ENCODE measurements around the gene SLC16A10. TPM values are rescaled to one million over a fixed set of nuclear protein-coding genes. Genes with fewer than 3 reads are reported as not detected.
"Not testable (repeated sequence)": the region's sequence is repeated elsewhere in the genome, so short reads cannot be mapped to it uniquely, and the experiment has no call there.

The SLC16A10 gene
- total and polyA plus RNA-seq, 2 experiments from 2014 or later, result not detected

GRCh38 chr6:111254004-111254778 is 166.9 kb downstream of the SLC16A10 start:
- H3K9me3 ChIP-seq (ENCODE audit: low read depth), result no peaks in the 10 kb centered on the region
- H3K4me3 ChIP-seq, result no peak overlapping the region
- 82 to 85% methylated on average over 9 of the region's 9 CpGs for WGBS, 2 experiments (ENCODE audit: low coverage in 1 of 2, low lambda C conversion rate in 2 of 2, missing lambda C conversion rate in 2 of 2)
- no peak overlapping the region for H3K27ac ChIP-seq
- H3K36me3 ChIP-seq (ENCODE audit: low read depth), result no peaks in the 10 kb centered on the region
- no peaks in the 10 kb centered on the region for H4K20me1 ChIP-seq (ENCODE audit: insufficient read depth)
- H2AFZ ChIP-seq, result no peak overlapping the region
- H3K27me3 ChIP-seq (replicated peaks; ENCODE audit: insufficient read depth), result no peaks in the 10 kb centered on the region
- DNase-seq, result no peak
- TF ChIP-seq EZH2 (IDR thresholded peaks at IDR 0.05; ENCODE audit: insufficient read depth, poor library complexity, severe bottlenecking) (no peak), EZH2phosphoT487 (IDR thresholded peaks at IDR 0.05; ENCODE audit: insufficient read depth, low read depth) (no peak)
- H3F3A ChIP-seq (ENCODE audit: insufficient read depth), result no peaks in the 10 kb centered on the region
- H3K4me1 ChIP-seq (ENCODE audit: insufficient read depth), result no peaks in the 10 kb centered on the region; the same call in 1 of the 2 replicates
- no peaks in the 10 kb centered on the region for H3K79me2 ChIP-seq (ENCODE audit: insufficient read depth)
- no peaks in the 10 kb centered on the region for H3K9me2 ChIP-seq (ENCODE audit: insufficient read depth)
- H3K9ac ChIP-seq, result no peak overlapping the region
- no peak overlapping the region for H3K4me2 ChIP-seq (ENCODE audit: unreplicated experiment)
- in situ Hi-C loops (cut with MboI), result no loop called here

GRCh38 chr6:111254779-111255166 is 167.5 kb downstream of the SLC16A10 start:
- Histone ChIP-seq H3F3A (ENCODE audit: insufficient read depth) (no peaks in the 10 kb centered on the region), H3K27me3 (replicated peaks; ENCODE audit: insufficient read depth) (no peaks in the 10 kb centered on the region), H3K9ac (no peak overlapping the region), H3K4me1 (ENCODE audit: insufficient read depth) (no peaks in the 10 kb centered on the region; the same call in 1 of the 2 replicates), H3K79me2 (ENCODE audit: insufficient read depth) (peaks cover 1% of the 10 kb centered on the region), H2AFZ (no peak overlapping the region), H3K36me3 (ENCODE audit: low read depth) (no peaks in the 10 kb centered on the region), H3K4me2 (ENCODE audit: unreplicated experiment) (no peak overlapping the region), H3K27ac (no peak overlapping the region), H4K20me1 (ENCODE audit: insufficient read depth) (no peaks in the 10 kb centered on the region), H3K9me3 (ENCODE audit: low read depth) (no peaks in the 10 kb centered on the region), H3K9me2 (ENCODE audit: insufficient read depth) (no peaks in the 10 kb centered on the region), H3K4me3 (no peak overlapping the region)
- 93 to 97% methylated on average over 6 of the region's 6 CpGs for WGBS, 2 experiments (ENCODE audit: low coverage in 1 of 2, low lambda C conversion rate in 2 of 2, missing lambda C conversion rate in 2 of 2)
- DNase-seq, result no peak
- in situ Hi-C loops (cut with MboI), result no loop called here
- TF ChIP-seq EZH2 (IDR thresholded peaks at IDR 0.05; ENCODE audit: insufficient read depth, poor library complexity, severe bottlenecking) (no peak), EZH2phosphoT487 (IDR thresholded peaks at IDR 0.05; ENCODE audit: insufficient read depth, low read depth) (no peak)

GRCh38 chr6:111255838-111256237 is 168.5 kb downstream of the SLC16A10 start:
- H3F3A ChIP-seq (ENCODE audit: insufficient read depth); H3K9ac ChIP-seq; H3K9me2 ChIP-seq (ENCODE audit: insufficient read depth); H4K20me1 ChIP-seq (ENCODE audit: insufficient read depth); H3K27ac ChIP-seq; H3K9me3 ChIP-seq (ENCODE audit: low read depth); DNase-seq; H3K4me2 ChIP-seq (ENCODE audit: unreplicated experiment); H3K36me3 ChIP-seq (ENCODE audit: low read depth); in situ Hi-C loops (cut with MboI); H3K4me3 ChIP-seq; H3K27me3 ChIP-seq (replicated peaks; ENCODE audit: insufficient read depth); H2AFZ ChIP-seq: not testable (repeated sequence)
- Histone ChIP-seq H3K4me1 (ENCODE audit: insufficient read depth) (peaks cover 10% of the 10 kb centered on the region; the same call in 1 of the 2 replicates), H3K79me2 (ENCODE audit: insufficient read depth) (peaks cover 12% of the 10 kb centered on the region)
- 0 to 15% methylated on average over 2 of the region's 2 CpGs for WGBS, 2 experiments (ENCODE audit: low coverage in 1 of 2, low lambda C conversion rate in 2 of 2, missing lambda C conversion rate in 2 of 2)

- Histone ChIP-seq H3K4me3 (no peak overlapping the region), H3F3A (ENCODE audit: insufficient read depth) (no peaks in the 10 kb centered on the region), H3K27me3 (replicated peaks; ENCODE audit: insufficient read depth) (no peaks in the 10 kb centered on the region), H3K36me3 (ENCODE audit: low read depth) (no peaks in the 10 kb centered on the region), H3K4me1 (ENCODE audit: insufficient read depth) (peaks cover 11% of the 10 kb centered on the region; the same call in 1 of the 2 replicates), H3K9me3 (ENCODE audit: low read depth) (no peaks in the 10 kb centered on the region), H3K9me2 (ENCODE audit: insufficient read depth) (no peaks in the 10 kb centered on the region), H3K4me2 (ENCODE audit: unreplicated experiment) (no peak overlapping the region), H3K9ac (no peak overlapping the region), H4K20me1 (ENCODE audit: insufficient read depth) (no peaks in the 10 kb centered on the region), H3K79me2 (ENCODE audit: insufficient read depth) (peaks cover 18% of the 10 kb centered on the region), H2AFZ (no peak overlapping the region), H3K27ac (no peak overlapping the region)
- TF ChIP-seq EZH2 (IDR thresholded peaks at IDR 0.05; ENCODE audit: insufficient read depth, poor library complexity, severe bottlenecking) (no peak), EZH2phosphoT487 (IDR thresholded peaks at IDR 0.05; ENCODE audit: insufficient read depth, low read depth) (no peak)
- no peak for DNase-seq
- in situ Hi-C loops (cut with MboI), result no loop called here
Measured at GRCh38 chr6:111256646-111257045, 169.3 kb downstream of the SLC16A10 start.

Data from GM23248 (cell line).